ENCODE measurements around the gene TLR4. TPM values are rescaled to one million over a fixed set of nuclear protein-coding genes. Genes with fewer than 3 reads are reported as not detected.

The TLR4 gene
- total and polyA plus RNA-seq, 2 of the 4 experiments (the other 2 are of a cell fraction): under 0.01 TPM; not detected in 1

DNA sequence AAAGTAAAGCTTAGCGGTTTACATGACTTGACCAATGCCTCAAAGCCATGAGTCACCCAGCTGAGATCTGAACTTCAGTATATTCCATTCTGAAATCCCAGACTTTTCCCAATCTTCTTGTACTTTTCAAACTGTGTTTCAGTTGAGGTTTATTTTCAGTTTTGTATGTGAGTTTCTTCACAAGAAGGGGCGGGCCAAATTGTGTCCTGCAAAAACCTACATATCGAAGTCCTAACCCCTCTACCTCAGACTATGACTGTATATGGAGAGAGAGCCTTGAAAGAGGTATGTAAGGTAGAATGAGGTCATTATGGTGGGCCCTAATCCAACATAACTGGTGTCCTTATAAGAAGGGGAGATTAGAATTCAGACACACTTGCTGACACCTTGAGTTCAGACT, 666 bp upstream of the TLR4 start:
- Histone ChIP-seq H2AK9ac (replicated peaks; ENCODE audit: low read depth, low read length, poor library complexity) (no peak overlapping the region), H2AFZ (replicated peaks; ENCODE audit: low read length, poor library complexity) (no peak overlapping the region), H3K18ac (ENCODE audit: low read depth, low read length) (no peak overlapping the region), H3K36me3 (ENCODE audit: control insufficient read depth, insufficient read depth, low read length) (no peaks in the 10 kb centered on the region), H2BK5ac (ENCODE audit: low read depth, low read length, poor library complexity, severe bottlenecking) (no peak overlapping the region), H3K27me3 (ENCODE audit: control insufficient read depth, insufficient read depth, low read length) (no peaks in the 10 kb centered on the region), H4K91ac (ENCODE audit: insufficient read depth, low read depth, low read length) (no peak overlapping the region), H4K8ac (ENCODE audit: low read depth in 2 of 2, low read length in 2 of 2) (no peak overlapping the region), H3K27ac (ENCODE audit: insufficient read depth, low read length) (no peak overlapping the region), H3K4me2 (ENCODE audit: low read depth, low read length) (no peak overlapping the region), H3K9me3 (ENCODE audit: control insufficient read depth, insufficient read depth, low read length) (peaks cover 14% of the 10 kb centered on the region), H3K9ac (ENCODE audit: low read depth, low read length) (no peak overlapping the region), H3K4me3 (ENCODE audit: insufficient read depth, low read depth, low read length) (no peak overlapping the region), H3K23ac (ENCODE audit: low read depth, low read length) (no peak overlapping the region), H3K4me1 (ENCODE audit: control insufficient read depth, insufficient read depth, low read length) (no peaks in the 10 kb centered on the region), H3K9me1 (ENCODE audit: insufficient read depth, low read length) (no peaks in the 10 kb centered on the region), H2BK15ac (ENCODE audit: low read depth, low read length) (no peak overlapping the region), H3K56ac (ENCODE audit: extremely low read depth, insufficient read depth, low read length) (no peak overlapping the region), H3K79me1 (ENCODE audit: low read depth in 1 of 2, low read length in 2 of 2) (no peaks in the 10 kb centered on the region), H2BK120ac (ENCODE audit: low read depth, low read length) (no peak overlapping the region), H3K14ac (replicated peaks; ENCODE audit: low read depth, low read length) (no peak overlapping the region), H3K4ac (ENCODE audit: low read depth, low read length) (no peak overlapping the region), H2AK5ac (ENCODE audit: low read depth, low read length) (no peak overlapping the region), H4K5ac (ENCODE audit: low read depth, low read length) (no peak overlapping the region), H4K20me1 (ENCODE audit: insufficient read depth, low read length) (no peaks in the 10 kb centered on the region), H2BK20ac (ENCODE audit: low read depth, low read length) (no peak overlapping the region)
- in situ Hi-C loops (cut with MboI; ENCODE audit: low sequenced_read_pairs): no loop called here
- TF ChIP-seq FOS (IDR thresholded peaks at IDR 0.05; ENCODE audit: low read depth, low read length): no peak
- TF ChIP-seq NFE2L2 (IDR thresholded peaks at IDR 0.05; ENCODE audit: low read depth, low read length): no peak
- TF ChIP-seq POLR2A (IDR thresholded peaks at IDR 0.05; ENCODE audit: low read depth, low read length): no peak
- no peak for TF ChIP-seq MXI1 (IDR thresholded peaks at IDR 0.05; ENCODE audit: borderline replicate concordance, low read depth, low read length)
- TF ChIP-seq CEBPB (IDR thresholded peaks at IDR 0.05; ENCODE audit: low read depth, low read length): no peak
- no peak for TF ChIP-seq RFX5 (IDR thresholded peaks at IDR 0.05; ENCODE audit: low read depth, low read length)
- dilution Hi-C loops (cut with HindIII; ENCODE audit: low sequenced_read_pairs, unreplicated experiment): no loop called here
- no TSS peak for BruUV-seq (replicated peaks)
- intact Hi-C loops (cut with micrococcal nuclease): no loop called here
- POLR2A ChIA-PET (ENCODE audit: unreplicated experiment): no interaction called here
- ATAC-seq (ENCODE audit: low read depth) (no peak), DNase-seq (no peak)
- WGBS, 2 experiments (ENCODE audit: extremely low coverage in 2 of 2, insufficient read length in 1 of 2): no CpG with 5 or more reads among the region's 3 CpGs
- CTCF ChIA-PET: no interaction called here
